DOHH2 (cell line): ENCODE data around the gene CACNA1F.

ENCODE experiments used
- H3F3A ChIP-seq: fragments of 200-600 bp; sonication (generic), shearing (Covaris generic); 2 replicates; pipeline ENCODE4 v1.6.0; 2016; ENCODE audit warnings: antibody characterized with exemption, mild to moderate bottlenecking; ENCODE audit not compliant: control insufficient read depth, insufficient read depth
- H3K27ac ChIP-seq: fragments of 200-600 bp; sonication (generic); 2 replicates; pipeline ENCODE4 v1.5.1; 2014; ENCODE audit warnings: low read depth, mild to moderate bottlenecking, low read length, moderate library complexity
- H3K27me3 ChIP-seq: fragments of 200-600 bp; sonication (generic); 2 replicates; pipeline ENCODE4 v1.6.1; 2014; ENCODE audit warnings: mild to moderate bottlenecking, low read length, mixed read lengths; ENCODE audit not compliant: control insufficient read depth
- H3K36me3 ChIP-seq: fragments of 200-600 bp; sonication (generic); 2 replicates; pipeline ENCODE4 v1.6.1; 2014; ENCODE audit warnings: mild to moderate bottlenecking, low read length, moderate library complexity, mixed read lengths; ENCODE audit not compliant: control insufficient read depth
- H3K4me1 ChIP-seq: fragments of 200-600 bp; sonication (generic); 2 replicates; pipeline ENCODE4 v1.6.1; 2014; ENCODE audit warnings: mild to moderate bottlenecking, low read length, mixed read lengths; ENCODE audit not compliant: control insufficient read depth
- H3K4me2 ChIP-seq: fragments of 200-600 bp; sonication (generic); 2 replicates; pipeline ENCODE4 v1.6.0; 2014; ENCODE audit warnings: mild to moderate bottlenecking, low read length, moderate library complexity
- H3K4me3 ChIP-seq: fragments of 200-600 bp; sonication (generic); 2 replicates; pipeline ENCODE4 v1.5.1; 2014; ENCODE audit warnings: mild to moderate bottlenecking, low read length, mixed read lengths
- H3K79me2 ChIP-seq: fragments of 200-600 bp; sonication (generic); 2 replicates; pipeline ENCODE4 v1.6.1; 2014; ENCODE audit warnings: mild to moderate bottlenecking, low read length, mixed read lengths; ENCODE audit not compliant: control insufficient read depth
- H3K9me2 ChIP-seq: fragments of 200-600 bp; sonication (generic); replicated peaks from 2 replicates; pipeline ENCODE4 v1.6.1; 2014; ENCODE audit warnings: mild to moderate bottlenecking, low read length, mixed read lengths; ENCODE audit not compliant: control insufficient read depth
- H3K9me3 ChIP-seq: fragments of 200-600 bp; sonication (generic); 2 replicates; pipeline ENCODE4 v1.6.1; 2014; ENCODE audit warnings: antibody characterized with exemption, low read length, mixed read lengths; ENCODE audit not compliant: control insufficient read depth, insufficient read depth
- H4K20me1 ChIP-seq: fragments of 200-600 bp; sonication (generic); 2 replicates; pipeline ENCODE4 v1.6.0; 2014; ENCODE audit warnings: low read depth, mild to moderate bottlenecking, antibody characterized with exemption, low read length, moderate library complexity; ENCODE audit not compliant: control insufficient read depth, insufficient read depth
- EZH2phosphoT487 ChIP-seq: fragments of 200-600 bp; sonication (generic); IDR thresholded peaks from 2 replicates; pipeline ENCODE4 v1.6.1; 2017; ENCODE audit warnings: borderline replicate concordance, mild to moderate bottlenecking, antibody characterized with exemption, low read length, moderate library complexity, mixed read lengths
- TF ChIP-seq, protein P1 (sequence below): fragments of 200-600 bp; sonication (generic); IDR thresholded peaks from one replicate; pipeline ENCODE4 v1.5.1; 2014; ENCODE audit warnings: antibody characterized with exemption, mild to moderate bottlenecking, low read depth, low read length; ENCODE audit not compliant: poor library complexity, severe bottlenecking

The CACNA1F gene

DNA sequence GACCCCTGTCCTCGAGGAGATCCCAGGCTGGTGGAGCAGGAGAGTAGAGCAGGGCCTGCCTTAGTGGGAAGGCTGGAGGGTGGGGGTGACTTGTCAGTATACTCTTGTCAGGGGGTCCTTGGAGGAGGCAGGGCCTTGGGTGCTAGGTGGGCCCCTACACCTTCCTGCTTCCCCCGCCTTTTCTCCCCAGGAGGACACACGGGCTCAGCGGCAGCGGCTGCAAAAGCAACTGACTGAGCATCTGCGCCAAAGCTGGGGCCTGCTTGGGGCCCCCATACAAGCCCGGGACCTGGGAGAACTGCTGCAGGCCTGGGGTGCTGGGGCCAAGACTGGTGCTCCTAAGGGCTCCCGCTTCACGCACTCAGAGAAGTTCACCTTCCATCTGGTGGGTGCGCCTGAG, 13.4 kb upstream of the CACNA1F start:
- no peaks in the 10 kb centered on the region for H3K27me3 ChIP-seq
- no peaks in the 10 kb centered on the region for H3K4me1 ChIP-seq

DNA sequence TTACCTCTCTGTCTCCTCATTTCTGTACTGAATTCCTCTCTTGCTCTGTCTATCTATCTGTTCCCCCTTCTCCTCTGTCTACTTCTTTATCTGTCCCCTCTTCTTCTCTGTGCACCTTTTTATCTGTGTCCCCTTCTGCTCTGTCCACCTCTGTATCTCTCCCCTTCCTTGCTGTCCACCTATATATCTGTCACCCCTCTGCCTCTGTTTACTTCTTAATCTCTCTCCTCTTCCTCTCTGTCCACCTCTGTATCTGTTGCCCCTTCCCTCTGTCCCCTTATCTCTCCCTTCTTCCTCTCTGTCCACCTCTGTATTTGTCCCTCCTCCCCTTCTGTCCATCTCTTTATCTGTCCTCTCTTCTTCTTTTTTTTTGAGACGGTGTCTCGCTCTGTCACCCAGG, 11.1 kb upstream of the CACNA1F start:
- Histone ChIP-seq H3K79me2 (no peaks in the 10 kb centered on the region), H3K4me3 (no peak overlapping the region), H3K27ac (no peak overlapping the region), H4K20me1 (no peaks in the 10 kb centered on the region), H3K27me3 (no peaks in the 10 kb centered on the region), H3K9me2 (no peaks in the 10 kb centered on the region), H3K4me2 (no peak overlapping the region), H3F3A (no peaks in the 10 kb centered on the region), H3K4me1 (no peaks in the 10 kb centered on the region), H3K9me3 (no peaks in the 10 kb centered on the region), H3K36me3 (no peaks in the 10 kb centered on the region)
- TF ChIP-seq, protein P1, sequence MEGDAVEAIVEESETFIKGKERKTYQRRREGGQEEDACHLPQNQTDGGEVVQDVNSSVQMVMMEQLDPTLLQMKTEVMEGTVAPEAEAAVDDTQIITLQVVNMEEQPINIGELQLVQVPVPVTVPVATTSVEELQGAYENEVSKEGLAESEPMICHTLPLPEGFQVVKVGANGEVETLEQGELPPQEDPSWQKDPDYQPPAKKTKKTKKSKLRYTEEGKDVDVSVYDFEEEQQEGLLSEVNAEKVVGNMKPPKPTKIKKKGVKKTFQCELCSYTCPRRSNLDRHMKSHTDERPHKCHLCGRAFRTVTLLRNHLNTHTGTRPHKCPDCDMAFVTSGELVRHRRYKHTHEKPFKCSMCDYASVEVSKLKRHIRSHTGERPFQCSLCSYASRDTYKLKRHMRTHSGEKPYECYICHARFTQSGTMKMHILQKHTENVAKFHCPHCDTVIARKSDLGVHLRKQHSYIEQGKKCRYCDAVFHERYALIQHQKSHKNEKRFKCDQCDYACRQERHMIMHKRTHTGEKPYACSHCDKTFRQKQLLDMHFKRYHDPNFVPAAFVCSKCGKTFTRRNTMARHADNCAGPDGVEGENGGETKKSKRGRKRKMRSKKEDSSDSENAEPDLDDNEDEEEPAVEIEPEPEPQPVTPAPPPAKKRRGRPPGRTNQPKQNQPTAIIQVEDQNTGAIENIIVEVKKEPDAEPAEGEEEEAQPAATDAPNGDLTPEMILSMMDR: no peak
- no peak for TF ChIP-seq EZH2phosphoT487

More for the DNA sequence above, 13.4 kb upstream of the CACNA1F start:
- no peaks in the 10 kb centered on the region for H3K79me2 ChIP-seq
- H3K9me2 ChIP-seq: no peaks in the 10 kb centered on the region
- H3K9me3 ChIP-seq: no peaks in the 10 kb centered on the region
- H3K27ac ChIP-seq: no peak overlapping the region
- no peaks in the 10 kb centered on the region for H4K20me1 ChIP-seq
- no peak overlapping the region for H3K4me2 ChIP-seq
- H3K4me3 ChIP-seq: no peak overlapping the region
- H3K36me3 ChIP-seq: no peaks in the 10 kb centered on the region
- no peaks in the 10 kb centered on the region for H3F3A ChIP-seq
- TF ChIP-seq, protein P1: no peak
- TF ChIP-seq EZH2phosphoT487: no peak

DNA sequence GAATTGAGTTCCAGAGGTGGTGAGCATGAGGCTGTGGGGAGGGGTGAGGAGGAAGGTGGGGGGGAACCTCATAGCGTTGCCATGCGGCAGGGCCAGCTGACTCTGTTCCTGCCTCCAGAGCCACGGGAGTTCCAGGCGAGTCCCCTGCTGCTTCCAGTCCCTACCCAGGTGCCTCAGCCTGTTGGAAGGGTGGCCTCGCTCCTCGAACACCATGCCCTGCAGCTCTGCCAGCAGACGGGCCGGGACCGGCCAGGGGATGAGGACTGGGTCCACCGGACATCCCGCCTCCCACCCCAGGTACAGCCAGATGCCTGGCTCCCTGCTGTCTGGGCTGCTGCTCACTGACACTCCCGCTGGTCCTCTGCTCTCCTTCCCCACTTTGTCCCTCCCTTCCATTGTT, 10.0 kb upstream of the CACNA1F start:
- Histone ChIP-seq H3K79me2 (no peaks in the 10 kb centered on the region), H3K4me2 (no peak overlapping the region), H3K27me3 (no peaks in the 10 kb centered on the region), H3K36me3 (no peaks in the 10 kb centered on the region), H3K4me3 (no peak overlapping the region), H3F3A (no peaks in the 10 kb centered on the region), H3K9me3 (no peaks in the 10 kb centered on the region), H3K27ac (no peak overlapping the region), H3K9me2 (no peaks in the 10 kb centered on the region), H4K20me1 (no peaks in the 10 kb centered on the region), H3K4me1 (no peaks in the 10 kb centered on the region)
- TF ChIP-seq EZH2phosphoT487: no peak
- TF ChIP-seq, protein P1: no peak
